GM06990 (cell line): ENCODE data around the gene CXorf65.

ENCODE experiments used
- DNase-seq: peaks from one replicate; pipeline ENCODE4 v3.0.0-alpha.2; 2011; ENCODE audit not compliant: insufficient read length; ENCODE audit errors: extremely low read depth
- H3K27me3 ChIP-seq: replicated peaks from 2 replicates; pipeline ENCODE4 v1.6.0; 2011; ENCODE audit warnings: low read length; ENCODE audit not compliant: control insufficient read depth, insufficient read depth
- H3K36me3 ChIP-seq: 2 replicates; pipeline ENCODE4 v1.5.1; 2011; ENCODE audit warnings: low read length; ENCODE audit not compliant: control insufficient read depth, insufficient read depth
- H3K4me3 ChIP-seq: replicated peaks from 2 replicates; pipeline ENCODE4 v1.5.1; 2011; ENCODE audit warnings: low read depth, mild to moderate bottlenecking, control low read depth, low read length
- TF ChIP-seq, protein P1 (sequence below): IDR thresholded peaks from 2 replicates; pipeline ENCODE4 v1.5.1; 2011; ENCODE audit warnings: low read length, control low read depth, mild to moderate bottlenecking, inconsistent platforms; ENCODE audit not compliant: insufficient read depth, poor library complexity, severe bottlenecking

CXorf65 gene

DNA sequence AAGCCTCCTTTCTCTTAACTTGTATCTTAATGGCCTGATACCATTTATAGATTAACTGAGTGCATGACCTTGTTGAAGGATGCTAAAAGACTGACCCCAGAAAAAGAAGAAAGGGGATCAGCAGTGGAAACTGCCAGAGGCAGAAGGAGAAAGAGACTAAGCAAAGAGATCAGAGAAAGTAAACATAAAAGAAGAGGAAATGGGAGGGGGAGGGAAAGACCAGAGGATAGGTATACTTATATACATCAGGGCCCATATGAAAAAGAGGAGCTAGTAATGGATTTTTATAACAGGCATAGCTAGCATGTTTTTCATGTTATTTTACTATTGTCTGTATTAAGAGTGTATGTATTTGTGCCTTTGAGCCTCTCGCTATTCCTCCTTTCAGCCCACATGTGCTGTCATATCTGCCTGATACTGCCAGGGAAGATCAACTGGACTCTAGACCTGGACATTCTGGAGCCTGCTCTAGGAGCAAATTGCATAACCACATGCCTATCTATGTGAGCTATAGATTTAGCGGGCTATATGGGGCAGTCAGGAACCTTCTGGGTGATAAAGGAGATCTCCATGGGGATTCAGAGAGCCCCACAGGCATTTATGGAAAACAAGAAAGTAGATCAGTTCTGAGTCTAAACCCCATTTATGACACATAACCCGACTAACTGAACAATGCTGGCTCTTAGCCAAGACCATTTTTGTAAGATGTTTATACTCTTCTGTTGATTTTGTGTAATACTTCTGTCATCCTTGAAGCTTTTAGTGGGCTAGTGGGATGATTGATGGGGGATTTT is 25.0 kb downstream of the CXorf65 start:
- Histone ChIP-seq H3K4me3 (no peak overlapping the region), H3K27me3 (no peaks in the 10 kb centered on the region), H3K36me3 (no peaks in the 10 kb centered on the region)
- no peak for DNase-seq
- TF ChIP-seq, protein P1, sequence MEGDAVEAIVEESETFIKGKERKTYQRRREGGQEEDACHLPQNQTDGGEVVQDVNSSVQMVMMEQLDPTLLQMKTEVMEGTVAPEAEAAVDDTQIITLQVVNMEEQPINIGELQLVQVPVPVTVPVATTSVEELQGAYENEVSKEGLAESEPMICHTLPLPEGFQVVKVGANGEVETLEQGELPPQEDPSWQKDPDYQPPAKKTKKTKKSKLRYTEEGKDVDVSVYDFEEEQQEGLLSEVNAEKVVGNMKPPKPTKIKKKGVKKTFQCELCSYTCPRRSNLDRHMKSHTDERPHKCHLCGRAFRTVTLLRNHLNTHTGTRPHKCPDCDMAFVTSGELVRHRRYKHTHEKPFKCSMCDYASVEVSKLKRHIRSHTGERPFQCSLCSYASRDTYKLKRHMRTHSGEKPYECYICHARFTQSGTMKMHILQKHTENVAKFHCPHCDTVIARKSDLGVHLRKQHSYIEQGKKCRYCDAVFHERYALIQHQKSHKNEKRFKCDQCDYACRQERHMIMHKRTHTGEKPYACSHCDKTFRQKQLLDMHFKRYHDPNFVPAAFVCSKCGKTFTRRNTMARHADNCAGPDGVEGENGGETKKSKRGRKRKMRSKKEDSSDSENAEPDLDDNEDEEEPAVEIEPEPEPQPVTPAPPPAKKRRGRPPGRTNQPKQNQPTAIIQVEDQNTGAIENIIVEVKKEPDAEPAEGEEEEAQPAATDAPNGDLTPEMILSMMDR, result no peak

- TF ChIP-seq, protein P1, result no peak
- DNase-seq, result no peak
- no peaks in the 10 kb centered on the region for H3K27me3 ChIP-seq
- H3K36me3 ChIP-seq, result no peaks in the 10 kb centered on the region
- H3K4me3 ChIP-seq, result no peak overlapping the region
These were observed 36.0 kb downstream of the CXorf65 start for GRCh38 chrX:71070531-71070930.

DNA sequence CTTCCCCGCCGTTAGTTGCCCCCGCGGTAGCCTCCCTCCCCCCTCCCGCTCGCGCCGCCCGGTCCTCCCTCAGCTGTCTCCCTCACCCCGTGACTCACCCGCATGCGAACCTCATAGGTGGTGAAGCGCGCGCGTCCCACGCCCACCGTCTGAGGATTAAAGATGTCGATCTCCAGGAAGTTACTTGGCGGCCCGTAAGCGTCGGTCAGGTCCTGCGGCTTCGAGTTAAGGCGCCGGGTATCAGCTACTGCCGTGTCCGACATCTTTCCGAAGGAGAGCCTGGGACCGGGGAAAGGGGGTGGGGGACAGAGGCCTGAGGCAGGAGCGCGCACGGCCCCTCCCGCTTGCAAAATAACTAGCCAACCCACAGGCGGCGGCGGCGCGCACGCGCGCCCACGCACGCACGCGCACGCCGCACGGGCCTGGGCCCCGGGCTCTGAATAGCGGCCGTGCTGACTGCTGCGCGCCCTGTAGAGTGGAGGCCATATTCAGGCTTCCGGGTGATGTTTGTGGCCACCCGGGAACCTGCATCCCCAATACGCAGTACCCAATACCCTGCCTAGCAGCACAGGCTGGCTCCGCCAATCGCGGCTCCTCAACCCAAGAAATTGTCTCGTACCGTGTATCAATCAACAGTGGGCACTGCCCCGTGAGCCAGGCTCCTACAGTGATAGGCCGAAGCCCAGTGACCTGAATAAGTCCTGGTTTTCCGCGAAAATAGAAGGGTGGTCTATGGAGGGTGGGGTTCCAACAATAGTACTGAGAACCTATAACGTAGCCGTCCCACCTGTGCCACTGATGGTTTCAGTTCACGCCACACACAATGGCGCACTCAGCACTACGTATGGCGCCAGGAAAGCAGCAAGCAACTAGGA is 38.3 kb downstream of the CXorf65 start, which contains the start of gene SNX12:
SNX12 (minus strand) TSS at position 291 of the 875 bp plus-strand sequence; CDS start at position 263, 28 bp downstream.
- Histone ChIP-seq H3K27me3 (no peaks in the 10 kb centered on the region), H3K36me3 (no peaks in the 10 kb centered on the region), H3K4me3 (peak within 1 kb of the TSS; percentile 84)
- DNase-seq, result peak; percentile 94
- TF ChIP-seq, protein P1, result no peak

DNA sequence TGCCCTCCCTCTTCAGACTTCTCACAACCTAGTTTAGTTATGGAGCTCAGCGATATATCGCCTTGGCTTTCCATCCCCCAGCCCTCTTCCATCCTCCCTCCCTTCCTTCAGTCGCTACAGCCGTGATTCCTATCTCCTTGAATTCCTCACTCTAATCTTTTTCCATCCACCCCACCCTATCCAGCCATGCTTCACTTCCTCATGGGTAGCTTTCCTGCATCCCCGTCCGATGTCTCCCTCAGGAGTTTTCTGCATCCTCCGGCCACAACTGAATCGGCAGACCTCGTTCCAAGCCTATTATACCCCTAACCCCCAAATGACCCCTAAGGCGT is 38.9 kb downstream of the CXorf65 start:
- no peak for DNase-seq
- Histone ChIP-seq H3K36me3 (no peaks in the 10 kb centered on the region), H3K4me3 (peak overlapping the region; percentile 84), H3K27me3 (no peaks in the 10 kb centered on the region)
- TF ChIP-seq, protein P1, result no peak

DNA sequence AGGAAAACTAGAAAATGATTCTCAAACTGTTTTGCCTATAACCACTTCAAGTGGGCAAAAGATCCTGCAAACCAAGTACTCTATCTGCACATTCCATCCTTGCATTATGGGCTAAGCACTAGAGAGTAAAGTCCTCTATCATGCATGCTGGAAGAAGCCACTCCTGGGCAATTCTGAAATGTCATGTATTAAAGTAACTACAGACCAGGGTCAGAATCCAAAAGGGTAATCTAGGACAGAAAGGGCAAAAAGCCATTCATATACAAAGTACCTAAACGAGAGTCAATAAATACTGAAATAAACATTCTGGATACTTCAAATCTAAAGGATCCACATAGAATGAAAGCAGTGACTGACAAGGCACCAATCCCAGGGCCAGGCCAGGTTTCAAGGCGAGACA is 39.5 kb downstream of the CXorf65 start:
- H3K4me3 ChIP-seq, result peak overlapping the region; percentile 84
- TF ChIP-seq, protein P1, result no peak
- no peaks in the 10 kb centered on the region for H3K27me3 ChIP-seq
- no peaks in the 10 kb centered on the region for H3K36me3 ChIP-seq
- DNase-seq, result no peak
